NCI-H526 treated with DMSO at 0.1 percent for 48 hours (cell line): Measurements from ENCODE around the gene PDCD7.
"Not testable (repeated sequence)": the region's sequence is repeated elsewhere in the genome, so short reads cannot be mapped to it uniquely, and the experiment has no call there.

Source experiments
- DNase-seq: peaks from one replicate; lab custom pipeline; 2025; lab: John Stamatoyannopoulos, UW

The PDCD7 gene

DNA sequence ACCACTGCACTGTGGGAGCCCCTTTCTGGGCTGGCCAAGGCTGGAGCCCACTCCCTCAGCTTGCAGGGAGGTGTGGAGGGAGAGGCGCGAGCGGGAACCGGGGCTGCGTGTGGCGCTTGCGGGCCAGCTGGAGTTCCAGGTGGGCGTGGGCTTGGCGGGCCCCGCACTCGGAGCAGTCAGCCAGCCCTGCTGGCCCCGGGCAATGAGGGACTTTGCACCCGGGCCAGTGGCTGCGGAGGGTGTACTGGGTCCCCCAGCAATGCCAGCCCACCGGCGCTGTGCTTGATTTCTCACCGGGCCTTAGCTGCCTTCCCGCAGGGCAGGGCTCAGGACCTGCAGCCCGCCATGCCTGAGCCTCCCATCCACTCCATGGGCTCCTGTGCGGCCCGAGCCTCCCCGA lies 58.7 kb downstream of the PDCD7 start:
- DNase-seq, result not testable (repeated sequence)

- DNase-seq, result no peak
Measured at GRCh38 chr15:65072617-65073016, 61.0 kb downstream of the PDCD7 start.

GRCh38 chr15:65072027-65072426 lies 61.6 kb downstream of the PDCD7 start:
- no peak for DNase-seq

- DNase-seq, result no peak
Measured at GRCh38 chr15:65071381-65071811, 62.2 kb downstream of the PDCD7 start.

GRCh38 chr15:65069779-65070546 lies 63.6 kb downstream of the PDCD7 start:
- no peak for DNase-seq

DNA sequence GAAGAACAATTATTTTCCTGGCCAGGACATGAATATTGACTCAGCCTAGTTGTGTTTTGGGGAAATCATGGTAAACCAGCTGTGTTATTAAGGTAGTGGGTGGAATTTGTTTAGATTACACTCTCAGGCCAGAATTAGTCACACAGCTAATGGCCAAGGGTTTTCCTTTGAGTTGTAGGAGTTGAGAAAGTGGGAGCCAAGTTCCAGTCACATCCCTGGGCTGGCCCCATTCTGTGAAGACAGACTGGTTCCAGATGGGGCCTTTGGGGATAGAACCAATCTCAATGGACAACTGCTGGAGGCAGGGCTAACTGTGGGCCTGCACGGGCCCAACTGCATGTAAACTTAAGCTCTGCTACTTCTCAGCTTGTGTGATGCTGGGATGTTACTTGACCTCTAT lies 64.4 kb downstream of the PDCD7 start:
- DNase-seq, result no peak

GRCh38 chr15:65068403-65068788 lies 65.2 kb downstream of the PDCD7 start:
- no peak for DNase-seq

DNA sequence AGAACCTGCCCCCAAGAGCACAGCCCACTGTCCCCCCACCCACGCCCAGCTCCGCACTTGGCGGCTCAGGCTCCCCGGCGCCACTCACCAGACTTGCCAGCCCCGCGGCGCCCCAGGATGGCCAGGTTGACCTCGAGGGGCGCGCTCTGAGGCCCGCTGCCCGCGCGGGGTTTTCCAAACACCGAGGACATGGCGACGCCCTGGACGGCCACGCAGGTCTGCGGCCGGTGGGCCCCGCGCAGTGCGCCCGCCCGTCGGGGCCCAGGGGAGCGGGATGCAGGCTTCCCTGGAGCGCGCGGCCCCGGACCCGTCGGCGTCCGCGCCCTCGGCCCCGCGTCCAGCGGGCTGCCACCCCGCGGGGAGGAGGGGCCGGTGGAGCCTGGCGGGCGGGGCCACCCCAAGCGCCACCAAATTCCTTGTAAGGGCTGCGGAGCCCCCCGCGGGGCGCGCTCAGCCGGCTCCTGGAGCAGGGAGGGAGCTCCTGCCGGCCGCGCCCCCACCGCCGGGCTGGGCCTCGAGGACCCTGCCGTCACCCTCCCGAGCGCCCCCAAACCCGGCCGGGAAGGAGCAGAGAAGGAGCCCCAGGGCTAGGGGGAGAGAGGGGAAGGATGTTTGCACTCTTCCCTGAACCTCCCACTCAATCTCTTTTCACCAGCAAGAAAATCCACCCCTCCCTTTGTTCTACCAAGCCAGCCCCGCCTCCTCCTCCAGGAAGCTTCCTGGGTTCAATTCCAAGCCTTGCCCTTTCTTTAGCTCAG lies 65.8 kb downstream of the PDCD7 start, which contains the start of gene RASL12:
Gene RASL12, minus strand, starts transcription at position 347 of the 758 bp plus-strand sequence. Its CDS starts 156 bp downstream, at position 191.
- DNase-seq, result no peak
